CD4-positive, alpha-beta T cell treated with Interleukin-2 at 100 ng/mL for 4 hours (primary cell): ENCODE measurements around the gene OXT.
"Not testable (repeated sequence)": the region's sequence is repeated elsewhere in the genome, so short reads cannot be mapped to it uniquely, and the experiment has no call there.

Source experiments
- DNase-seq: peaks from one replicate; pipeline ENCODE4 v3.0.0-alpha.2; 2020; ENCODE audit warnings: low spot score

OXT gene

DNA sequence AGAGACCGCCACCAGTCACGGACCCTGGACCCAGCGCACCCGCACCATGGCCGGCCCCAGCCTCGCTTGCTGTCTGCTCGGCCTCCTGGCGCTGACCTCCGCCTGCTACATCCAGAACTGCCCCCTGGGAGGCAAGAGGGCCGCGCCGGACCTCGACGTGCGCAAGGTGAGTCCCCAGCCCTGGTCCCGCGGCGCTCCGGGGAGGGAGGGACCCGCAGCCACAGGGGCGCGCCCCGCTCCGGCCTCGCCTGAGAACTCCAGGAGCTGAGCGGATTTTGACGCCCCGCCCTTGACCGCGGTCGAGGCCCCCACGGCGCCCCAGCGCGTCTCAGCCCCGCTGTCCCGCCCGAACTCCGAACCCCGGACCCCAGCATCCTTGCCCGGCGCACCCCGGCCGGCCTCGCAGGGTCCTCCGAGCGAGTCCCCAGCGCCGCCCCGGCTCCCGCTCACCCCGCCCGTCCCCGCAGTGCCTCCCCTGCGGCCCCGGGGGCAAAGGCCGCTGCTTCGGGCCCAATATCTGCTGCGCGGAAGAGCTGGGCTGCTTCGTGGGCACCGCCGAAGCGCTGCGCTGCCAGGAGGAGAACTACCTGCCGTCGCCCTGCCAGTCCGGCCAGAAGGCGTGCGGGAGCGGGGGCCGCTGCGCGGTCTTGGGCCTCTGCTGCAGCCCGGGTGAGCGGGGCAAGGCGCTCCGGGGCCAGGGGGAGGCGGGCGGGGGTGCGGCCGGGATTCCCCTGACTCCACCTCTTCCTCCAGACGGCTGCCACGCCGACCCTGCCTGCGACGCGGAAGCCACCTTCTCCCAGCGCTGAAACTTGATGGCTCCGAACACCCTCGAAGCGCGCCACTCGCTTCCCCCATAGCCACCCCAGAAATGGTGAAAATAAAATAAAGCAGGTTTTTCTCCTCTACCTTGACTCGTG, at the start of gene OXT:
TSS of gene OXT (plus strand) at position 11 of the 920 bp plus-strand sequence. CDS start at position 47, 36 bp downstream.
- DNase-seq: peak; percentile 78

- no peak for DNase-seq
Observed at GRCh38 chr20:3021777-3022176, 49.6 kb upstream of the OXT start.

GRCh38 chr20:3022559-3023490, 48.6 kb upstream of the OXT start:
- not testable (repeated sequence) for DNase-seq

DNA sequence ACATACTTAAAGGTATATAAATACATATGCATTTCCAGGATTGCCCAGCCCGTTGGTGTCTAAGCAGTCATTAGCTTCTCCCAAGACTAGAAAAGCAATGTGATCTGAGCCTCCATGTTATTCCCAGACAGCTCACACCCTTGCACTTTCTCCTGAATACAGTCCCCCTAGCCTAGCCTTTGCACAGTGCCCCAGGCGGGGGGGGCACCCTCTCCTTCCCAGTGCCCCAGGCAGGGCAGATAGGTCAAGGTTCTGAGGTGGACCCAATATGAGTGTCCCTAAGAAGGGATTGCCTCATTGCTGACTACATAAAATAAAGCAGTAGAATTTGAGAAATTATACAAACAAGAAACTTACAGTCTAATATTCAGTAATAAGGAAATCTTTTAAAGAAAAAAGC, 43.4 kb upstream of the OXT start:
- DNase-seq: no peak

DNA sequence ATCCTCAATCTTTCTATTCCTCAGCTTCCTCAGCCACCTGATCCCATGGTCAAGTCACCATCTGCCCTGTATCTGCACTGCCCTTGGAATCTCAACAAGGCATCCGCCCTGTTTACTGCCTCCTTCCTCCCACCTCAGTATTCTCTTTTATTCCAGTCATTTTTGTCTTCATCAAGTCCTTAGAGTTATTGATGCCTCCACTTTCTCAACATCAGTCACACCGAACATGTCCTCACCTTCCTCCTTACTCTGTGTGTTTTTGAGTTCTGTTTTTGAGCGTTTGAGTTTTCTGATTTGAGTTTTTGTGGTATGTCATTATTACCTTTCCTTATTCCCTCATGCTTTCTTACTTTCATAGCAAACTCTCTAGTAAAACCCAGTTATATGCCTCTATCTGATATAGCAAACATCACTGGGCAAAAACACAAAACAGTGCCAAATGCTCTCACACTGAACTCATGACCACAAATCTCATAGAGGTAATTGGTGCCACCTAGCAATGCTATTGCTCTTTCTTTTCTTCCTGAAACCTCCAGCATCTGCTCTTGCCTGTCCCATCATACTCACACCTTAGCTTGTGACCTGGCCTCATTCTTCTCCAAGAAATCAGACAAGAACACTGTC, 39.8 kb upstream of the OXT start:
- no peak for DNase-seq

- DNase-seq: no peak
Observed at GRCh38 chr20:3032624-3033023, 38.8 kb upstream of the OXT start.

- DNase-seq: no peak
Observed at GRCh38 chr20:3037654-3038053, 33.8 kb upstream of the OXT start.

- DNase-seq: no peak
Observed at GRCh38 chr20:3038454-3038853, 33.0 kb upstream of the OXT start.

DNA sequence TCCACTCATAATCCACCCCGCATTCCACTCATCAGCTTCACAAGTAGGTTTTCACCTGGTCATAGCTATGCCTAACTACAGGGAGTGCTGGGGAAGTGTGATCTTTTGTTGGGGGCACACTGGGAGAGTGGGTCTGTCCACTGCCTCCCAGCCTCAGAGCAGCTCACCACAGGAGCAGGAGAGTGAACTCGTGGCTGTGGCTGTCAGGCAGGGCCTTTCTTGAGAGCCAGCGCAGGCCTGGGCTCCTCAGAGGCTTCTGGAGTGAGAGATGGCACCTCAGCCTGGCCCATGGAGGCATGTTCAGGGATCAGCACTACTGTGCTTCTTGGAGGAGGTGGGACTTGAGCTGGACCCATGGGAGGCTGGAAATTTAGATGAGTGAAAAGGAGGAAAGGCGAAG, 32.0 kb upstream of the OXT start:
- no peak for DNase-seq

DNA sequence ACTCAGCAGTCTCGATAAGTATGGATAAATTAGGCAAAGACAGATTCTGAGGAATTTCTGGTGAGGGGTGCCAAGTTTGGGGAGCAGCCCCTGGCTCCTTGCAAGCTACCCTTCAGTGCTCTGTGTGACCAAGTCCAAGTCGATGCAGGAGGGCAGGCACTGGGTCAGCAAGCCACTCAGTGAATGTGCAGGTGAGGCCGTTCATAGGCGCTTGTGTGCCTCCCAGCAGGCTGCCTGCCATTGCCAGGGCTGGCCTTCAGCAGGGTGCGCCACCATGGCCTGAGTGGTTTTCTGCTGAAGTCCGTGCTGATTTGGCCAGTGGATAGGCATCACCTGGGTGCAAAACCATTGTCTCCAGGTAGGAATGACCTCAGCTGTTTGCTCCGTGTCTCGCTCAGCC, 31.3 kb upstream of the OXT start:
- no peak for DNase-seq

GRCh38 chr20:3041854-3042409, 29.5 kb upstream of the OXT start:
- no peak for DNase-seq

- no peak for DNase-seq
Observed at GRCh38 chr20:3042625-3043024, 28.8 kb upstream of the OXT start.

- DNase-seq: no peak
Observed at GRCh38 chr20:3043322-3043721, 28.1 kb upstream of the OXT start, which contains the start of gene GNRH2. GNRH2 (plus strand) TSS chr20:3043622; CDS start chr20:3044415, 793 bp downstream.

- DNase-seq: no peak
Observed at GRCh38 chr20:3044336-3044965, 27.0 kb upstream of the OXT start.

- peak; percentile 55 for DNase-seq
Observed at GRCh38 chr20:3045042-3045815, 26.2 kb upstream of the OXT start.

GRCh38 chr20:3045816-3046676, 25.4 kb upstream of the OXT start, which contains the start of gene MRPS26:
MRPS26 (plus strand) TSS chr20:3046052; CDS start chr20:3046069, 17 bp downstream.
- DNase-seq: peak; percentile 76

GRCh38 chr20:3046677-3047462, 24.6 kb upstream of the OXT start:
- no peak for DNase-seq
